ENCODE results near the gene INSL3.
"Not testable (repeated sequence)": the region's sequence is repeated elsewhere in the genome, so short reads cannot be mapped to it uniquely, and the experiment has no call there.

The INSL3 gene

GRCh38 chr19:17784201-17785008, 36.9 kb downstream of the INSL3 start:
- DNase-seq (ENCODE audit: low read depth): peak; percentile 67

- DNase-seq (ENCODE audit: low read depth): not testable (repeated sequence)
Observed at GRCh38 chr19:17783721-17784120, 37.6 kb downstream of the INSL3 start.

DNA sequence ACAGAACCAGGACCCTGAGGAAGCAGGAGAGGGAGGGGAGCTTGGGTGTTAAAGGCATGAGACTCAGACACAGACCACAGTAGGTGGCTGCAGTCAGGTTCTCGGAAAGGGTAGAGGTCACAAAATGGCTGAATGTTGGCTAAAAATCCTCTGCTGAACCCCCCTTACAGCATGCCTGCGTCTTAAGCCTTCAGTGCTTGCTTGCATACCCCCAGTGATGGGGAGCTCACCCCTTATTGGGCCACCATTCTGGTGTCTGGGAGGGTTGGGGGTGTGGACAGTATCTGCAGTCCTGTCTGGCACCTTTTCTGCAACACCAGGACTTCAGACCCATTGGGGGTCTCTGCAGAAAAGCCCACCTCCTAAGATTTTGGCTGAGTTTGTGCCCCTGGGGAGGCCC, 40.5 kb downstream of the INSL3 start:
- no peak for DNase-seq (ENCODE audit: low read depth)

DNA sequence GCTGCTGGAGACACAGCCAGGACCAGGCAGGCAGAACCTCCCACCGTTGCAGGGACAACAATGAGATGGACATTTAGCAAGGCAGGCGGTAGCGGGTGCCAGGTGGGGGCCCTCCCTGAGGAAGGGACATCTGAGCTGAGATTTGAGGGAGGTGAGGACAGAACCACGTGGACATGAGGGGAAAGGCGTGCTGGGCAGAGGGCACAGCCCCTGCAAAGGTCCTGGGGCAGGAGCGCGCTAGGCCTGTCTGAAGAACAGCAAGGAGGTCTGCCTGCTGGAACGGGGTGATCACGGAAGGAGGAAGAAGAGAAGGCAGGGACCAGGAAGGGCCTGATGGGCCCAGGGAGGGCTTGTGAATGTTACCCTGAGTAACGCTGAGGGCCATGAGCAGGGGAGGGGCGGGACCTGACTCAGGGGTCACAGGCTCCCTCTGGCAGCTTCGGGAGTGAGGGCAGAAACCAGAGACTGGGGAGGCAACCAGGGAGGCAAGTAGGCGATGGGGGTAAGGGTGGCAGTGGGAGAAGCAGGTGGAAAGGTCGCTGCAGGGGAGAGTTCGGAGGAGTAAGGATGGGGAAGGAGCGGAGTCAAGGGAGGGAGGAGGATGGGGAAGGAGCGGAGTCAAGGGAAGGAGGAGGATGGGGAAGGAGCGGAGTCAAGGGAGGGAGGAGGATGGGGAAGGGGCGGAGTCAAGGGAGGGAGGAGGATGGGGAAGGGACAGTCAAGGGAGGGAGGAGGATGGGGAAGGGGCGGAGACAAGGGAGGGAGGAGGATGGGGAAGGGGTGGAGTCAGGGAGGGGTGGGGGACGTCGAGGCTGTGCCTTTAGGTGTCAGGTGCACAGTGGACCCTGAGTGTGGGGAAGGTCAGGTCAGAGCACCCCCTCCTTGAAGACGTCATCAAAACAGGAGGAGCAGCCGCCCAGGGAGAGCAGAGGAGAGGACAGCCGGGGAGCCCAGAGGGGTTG, 42.1 kb downstream of the INSL3 start:
- peak; percentile 86 for DNase-seq (ENCODE audit: low read depth)

DNA sequence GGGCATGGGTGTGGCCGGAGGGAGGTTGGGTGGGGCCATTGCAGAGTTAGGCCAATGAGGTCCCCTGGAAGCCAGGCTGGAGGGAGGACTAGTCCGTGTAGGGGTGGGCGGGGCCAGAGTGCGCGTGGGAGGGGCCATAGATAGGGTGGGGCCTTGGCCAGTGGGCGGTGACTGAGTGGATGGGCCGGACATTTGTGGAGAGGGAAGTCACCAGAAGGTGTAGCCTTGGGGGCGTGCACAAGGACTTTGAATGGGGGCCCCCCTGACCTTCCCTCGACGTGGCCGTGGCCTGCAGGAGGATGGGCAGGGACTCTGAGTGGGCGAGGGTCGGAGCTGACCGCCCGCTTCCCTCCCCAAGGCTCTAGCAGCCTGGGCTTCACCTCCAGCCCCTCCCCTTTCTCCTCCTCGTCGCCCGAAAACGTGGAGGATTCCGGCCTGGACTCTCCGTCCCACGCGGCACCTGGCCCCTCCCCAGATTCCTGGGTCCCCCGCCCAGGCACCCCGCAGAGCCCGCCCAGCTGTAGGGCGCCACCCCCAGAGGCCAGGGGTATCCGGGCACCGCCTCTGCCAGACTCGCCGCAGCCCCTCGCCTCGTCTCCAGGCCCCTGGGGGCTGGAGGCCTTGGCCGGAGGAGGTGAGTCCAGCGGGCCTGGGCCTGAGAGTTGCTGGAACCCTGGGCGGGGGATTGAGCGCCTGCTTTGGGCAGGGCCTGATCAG, 42.9 kb downstream of the INSL3 start:
- DNase-seq (ENCODE audit: low read depth): peak; percentile 78

DNA sequence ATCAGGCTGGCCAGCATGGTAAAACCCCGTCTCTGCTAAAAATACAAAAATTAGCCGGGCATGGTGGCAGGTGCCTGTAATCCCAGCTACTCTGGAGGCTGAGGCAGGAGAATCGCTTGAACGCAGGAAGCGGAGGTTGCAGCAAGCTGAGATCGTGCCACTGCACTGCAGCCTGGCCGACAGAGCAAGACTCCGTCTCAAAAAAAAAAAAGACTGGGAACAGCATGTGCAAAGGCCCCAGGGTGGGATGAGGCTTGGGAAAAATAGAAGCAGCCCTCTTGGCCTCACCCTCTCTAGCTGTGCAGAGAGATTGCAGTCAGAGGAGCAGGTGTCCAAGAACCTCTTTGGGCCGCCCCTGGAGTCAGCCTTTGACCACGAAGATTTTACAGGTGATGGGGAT, 43.5 kb downstream of the INSL3 start:
- not testable (repeated sequence) for DNase-seq (ENCODE audit: low read depth)

- DNase-seq (ENCODE audit: low read depth): no peak
Observed at GRCh38 chr19:17775991-17776803, 45.1 kb downstream of the INSL3 start.

DNA sequence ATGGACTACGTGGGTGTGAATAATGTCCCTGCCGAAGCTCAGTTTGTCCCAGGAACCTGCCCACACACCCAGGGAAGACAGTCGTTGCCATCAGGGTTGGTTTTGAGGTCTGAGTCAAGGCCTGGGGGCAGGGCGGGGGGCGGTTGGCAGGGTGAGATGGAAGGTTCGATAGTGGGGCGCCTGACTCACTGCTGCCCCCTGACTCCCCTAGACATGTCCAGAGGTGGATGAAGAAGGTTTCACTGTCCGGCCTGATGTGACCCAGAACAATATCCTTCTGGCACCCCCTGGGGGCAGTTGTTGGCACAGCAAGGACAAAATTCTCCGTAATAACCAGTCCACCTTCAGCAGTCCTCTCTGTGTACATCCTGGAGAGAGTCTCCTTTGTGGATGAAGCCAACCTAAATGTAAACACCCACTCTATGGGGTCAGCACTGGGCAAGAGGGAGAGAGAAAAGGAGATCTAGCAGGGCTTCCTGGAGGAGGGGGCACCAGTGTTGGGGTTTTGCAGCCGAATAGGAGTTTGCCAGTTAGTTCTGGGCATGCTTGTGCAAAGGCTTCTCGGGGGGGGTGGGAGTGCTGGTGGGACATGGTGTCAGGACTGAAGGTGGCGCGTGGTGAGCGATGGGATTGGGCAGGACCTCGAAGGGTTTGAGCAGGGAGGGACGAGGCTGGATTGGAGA, 45.9 kb downstream of the INSL3 start:
- DNase-seq (ENCODE audit: low read depth): peak; percentile 54

- no peak for DNase-seq (ENCODE audit: low read depth)
Observed at GRCh38 chr19:17772172-17772571, 49.1 kb downstream of the INSL3 start.

DNA sequence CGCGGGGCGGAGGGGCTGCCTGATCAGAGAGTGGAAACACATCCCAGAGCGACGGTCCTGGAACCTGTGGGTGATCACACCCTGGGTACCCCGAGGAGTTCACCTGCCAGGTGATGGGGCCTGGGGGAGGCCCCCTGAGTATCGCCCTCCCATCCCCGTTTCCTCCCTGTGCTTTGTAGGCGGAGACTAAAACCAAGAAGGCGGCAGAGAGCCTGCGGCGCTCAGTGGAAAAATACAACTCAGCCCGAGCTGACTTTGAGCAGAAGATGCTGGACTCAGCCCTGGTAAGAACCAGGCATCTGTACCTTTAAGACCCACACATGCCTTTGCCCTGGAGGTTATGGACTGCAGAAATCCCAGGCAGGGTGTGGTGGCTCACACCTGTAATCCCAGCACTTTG, 50.7 kb downstream of the INSL3 start:
- DNase-seq (ENCODE audit: low read depth): no peak

- DNase-seq (ENCODE audit: low read depth): no peak
Observed at GRCh38 chr19:17767559-17767958, 53.8 kb downstream of the INSL3 start.

DNA sequence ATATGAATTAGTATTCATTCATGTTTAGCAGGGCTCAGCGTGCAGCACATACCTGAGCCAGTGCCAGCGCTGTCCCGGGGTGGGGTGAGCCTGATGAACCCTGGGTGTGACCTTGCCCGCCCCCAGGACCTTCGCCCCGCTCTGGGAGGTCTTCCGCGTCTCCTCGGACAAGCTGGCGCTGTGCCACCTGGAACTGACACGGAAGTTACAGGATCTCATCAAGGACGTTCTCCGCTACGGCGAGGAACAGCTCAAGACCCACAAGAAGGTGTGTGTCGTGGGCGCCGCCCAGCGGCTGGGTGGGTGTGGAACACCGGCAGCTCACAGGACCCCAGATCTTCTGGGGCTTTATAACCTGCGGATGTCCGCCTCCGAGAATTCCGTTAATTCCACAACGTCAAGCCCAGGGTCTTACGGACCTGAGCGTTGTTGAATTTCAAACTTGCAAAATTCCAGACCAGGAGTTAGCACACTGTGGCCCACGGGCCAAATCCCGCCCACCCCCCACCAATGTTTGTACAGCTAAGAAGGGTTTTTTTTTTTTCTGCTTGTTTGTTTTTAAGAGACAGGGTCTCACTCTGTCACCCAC, 54.7 kb downstream of the INSL3 start:
- peak; percentile 82 for DNase-seq (ENCODE audit: low read depth)

All from EH (cell line).